CD4-positive, CD25-positive, alpha-beta regulatory T cell (primary cell): ENCODE data around the gene IL16. TPM values are rescaled to one million over a fixed set of nuclear protein-coding genes. Genes with fewer than 3 reads are reported as not detected.

Source experiments
- ATAC-seq, 2 donors: fragments of 150-1000 bp; cut with Tn5 transposase; one replicate each; pipeline ENCODE4 v1.10.0; 2021; ENCODE audit warnings: low read depth in 2 of 2, moderate number of reproducible peaks in 2 of 2, moderate library complexity in 1 of 2
- DNase-seq, 3 donors: peaks; one replicate each; pipeline versions ENCODE4 v3.0.0 to v3.0.0-alpha.2; 2012 to 2022; ENCODE audit warnings: mixed read lengths in 1 of 3
- H3K27ac ChIP-seq: one replicate; pipeline ENCODE4 v1.7.0; 2013; ENCODE audit warnings: mild to moderate bottlenecking, low read length; ENCODE audit not compliant: insufficient read depth, poor library complexity, severe bottlenecking
- H3K27me3 ChIP-seq: one replicate; pipeline ENCODE4 v1.7.0; 2013; ENCODE audit warnings: low read length; ENCODE audit not compliant: control insufficient read depth, insufficient read depth
- H3K36me3 ChIP-seq: one replicate; pipeline ENCODE4 v1.7.0; 2013; ENCODE audit warnings: mild to moderate bottlenecking, low read length, moderate library complexity; ENCODE audit not compliant: control insufficient read depth, insufficient read depth
- H3K4me1 ChIP-seq: 2 replicates; pipeline ENCODE4 v1.7.0; 2013; ENCODE audit warnings: mild to moderate bottlenecking, low read length; ENCODE audit not compliant: insufficient read depth, control insufficient read depth, poor library complexity, severe bottlenecking
- H3K4me3 ChIP-seq: one replicate; pipeline ENCODE4 v1.7.0; 2013; ENCODE audit warnings: low read depth, mild to moderate bottlenecking, low read length, moderate library complexity
- H3K9me3 ChIP-seq, 2 experiments: 1 replicate in 1 of 2; 2 replicates in 1 of 2; pipeline ENCODE4 v1.7.0; 2013; ENCODE audit warnings: low read length in 2 of 2, mild to moderate bottlenecking in 1 of 2, moderate library complexity in 1 of 2; ENCODE audit not compliant: control insufficient read depth in 2 of 2
- H3K27ac Mint-ChIP-seq, 3 donors: one replicate each; pipeline ENCODE4 v1.8.0; 2020 to 2022; ENCODE audit warnings: mild to moderate bottlenecking in 3 of 3, mixed read lengths in 3 of 3, moderate library complexity in 2 of 3
- H3K27me3 Mint-ChIP-seq: one replicate; pipeline ENCODE4 v1.8.0; 2022; ENCODE audit warnings: mild to moderate bottlenecking, mixed read lengths
- H3K36me3 Mint-ChIP-seq: one replicate; pipeline ENCODE4 v1.8.0; 2020; ENCODE audit warnings: mixed read lengths
- H3K4me1 Mint-ChIP-seq, 4 donors: one replicate each; pipeline ENCODE4 v1.8.0; 2020 to 2022; ENCODE audit warnings: mixed read lengths in 4 of 4, mild to moderate bottlenecking in 1 of 4
- H3K4me3 Mint-ChIP-seq, 4 donors: one replicate each; pipeline ENCODE4 v1.8.0; 2020 to 2022; ENCODE audit warnings: mild to moderate bottlenecking in 4 of 4, mixed read lengths in 4 of 4, moderate library complexity in 3 of 4
- H3K9me3 Mint-ChIP-seq, 7 donors: one replicate each; pipeline ENCODE4 v1.8.0; 2020 to 2022; ENCODE audit warnings: mixed read lengths in 7 of 7, mild to moderate bottlenecking in 3 of 7, moderate library complexity in 2 of 7
- polyA plus RNA-seq, 4 donors: library from polyadenylated mRNA; unstranded; fragments of 300-500 nt; fragmentation: Illumina TruSeq; gene quantifications; one replicate each; pipeline ENCODE4 v1.2.3, GENCODE V29; 2021
- total RNA-seq: library from RNA; stranded (reverse); gene quantifications from one replicate; pipeline ENCODE4 v1.2.3, GENCODE V29; 2022

Gene IL16
- total and polyA plus RNA-seq, 5 donors from 2014 or later: 141 to 317 (median 264) TPM

DNA sequence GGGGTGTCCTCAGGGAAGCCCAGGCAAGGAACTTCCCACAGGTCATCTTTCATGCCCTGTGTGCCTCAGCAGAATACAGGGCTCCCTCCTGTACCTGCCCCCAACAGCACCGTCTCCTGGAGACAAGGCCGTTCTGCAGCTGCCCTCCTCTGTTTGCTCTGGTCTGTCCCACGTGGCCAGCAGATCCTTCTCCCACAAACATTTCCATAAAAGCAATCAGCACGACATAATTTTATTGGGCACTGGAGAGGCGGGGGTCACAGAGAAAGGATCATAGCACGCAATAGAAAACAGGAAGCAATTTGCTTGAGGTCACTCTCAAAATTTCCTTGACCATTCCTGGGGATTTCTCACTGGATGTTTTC lies 97.8 kb downstream of the IL16 start:
- H3K27me3 ChIP-seq: no peaks in the 10 kb centered on the region
- no peaks in the 10 kb centered on the region for H3K9me3 ChIP-seq
- H3K36me3 ChIP-seq: peaks cover 8% of the 10 kb centered on the region
- peaks cover 74% of the 10 kb centered on the region for H3K4me1 ChIP-seq
- peak overlapping the region; percentile 97 for H3K4me3 ChIP-seq
- peaks cover 27% of the 10 kb centered on the region for H3K36me3 Mint-ChIP-seq
- H3K4me1 Mint-ChIP-seq: peaks cover 23 to 72% (median 61%) of the 10 kb centered on the region in 4 donors
- H3K27me3 Mint-ChIP-seq: no peaks in the 10 kb centered on the region
- ATAC-seq (no peak), DNase-seq (no peak)
- H3K27ac Mint-ChIP-seq: peak overlapping the region; percentile 98 to 100 (median 100)
- peaks cover 0 to 3% (median 0%) of the 10 kb centered on the region in 7 donors for H3K9me3 Mint-ChIP-seq
- H3K27ac ChIP-seq: peak overlapping the region; percentile 94
- H3K4me3 Mint-ChIP-seq: peak overlapping the region; percentile 99 to 100 (median 100)

DNA sequence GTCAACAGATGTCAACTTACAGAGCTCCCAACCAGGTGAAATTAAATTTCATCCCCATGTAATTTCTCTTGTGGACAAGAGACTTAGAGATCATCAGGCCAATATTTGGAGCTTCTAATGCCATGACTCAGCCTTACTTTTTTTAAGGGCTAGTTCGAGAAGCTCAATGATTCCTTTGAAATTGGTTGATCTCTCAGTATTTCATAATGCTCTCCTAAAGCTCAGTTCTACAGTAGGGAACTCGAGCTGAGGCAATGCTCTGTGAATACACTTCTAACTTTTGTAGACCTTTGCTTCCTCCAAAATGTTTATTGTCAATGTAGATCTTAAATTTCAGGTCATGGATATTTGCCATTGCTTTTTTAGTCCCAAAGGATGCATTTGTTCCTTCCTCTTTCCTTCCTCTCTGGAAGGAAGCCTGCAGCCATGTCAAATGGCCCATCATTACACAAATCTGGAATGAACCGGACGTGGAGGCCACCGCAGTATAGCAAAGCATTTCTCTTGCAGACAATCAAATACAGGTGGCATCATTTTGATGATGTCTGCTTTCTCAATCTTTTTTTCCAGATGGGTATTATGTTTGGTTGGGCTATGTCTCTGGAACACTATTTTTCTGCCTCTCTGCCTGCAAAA lies 98.9 kb downstream of the IL16 start:
- peaks cover 0 to 3% (median 0%) of the 10 kb centered on the region in 7 donors for H3K9me3 Mint-ChIP-seq
- DNase-seq (peak in 1 of 3 donors; percentile 57), ATAC-seq (no peak)
- Histone ChIP-seq H3K4me3 (peak overlapping the region; percentile 97), H3K27me3 (no peaks in the 10 kb centered on the region), H3K4me1 (peaks cover 69% of the 10 kb centered on the region), H3K9me3 (no peaks in the 10 kb centered on the region), H3K27ac (peak overlapping the region; percentile 94), H3K36me3 (peaks cover 19% of the 10 kb centered on the region)
- peak overlapping the region; percentile 98 to 100 (median 100) for H3K27ac Mint-ChIP-seq
- no peaks in the 10 kb centered on the region for H3K27me3 Mint-ChIP-seq
- peaks cover 23 to 63% (median 53%) of the 10 kb centered on the region in 4 donors for H3K4me1 Mint-ChIP-seq
- H3K4me3 Mint-ChIP-seq: peak overlapping the region; percentile 99 to 100 (median 100)
- H3K36me3 Mint-ChIP-seq: peaks cover 38% of the 10 kb centered on the region

DNA sequence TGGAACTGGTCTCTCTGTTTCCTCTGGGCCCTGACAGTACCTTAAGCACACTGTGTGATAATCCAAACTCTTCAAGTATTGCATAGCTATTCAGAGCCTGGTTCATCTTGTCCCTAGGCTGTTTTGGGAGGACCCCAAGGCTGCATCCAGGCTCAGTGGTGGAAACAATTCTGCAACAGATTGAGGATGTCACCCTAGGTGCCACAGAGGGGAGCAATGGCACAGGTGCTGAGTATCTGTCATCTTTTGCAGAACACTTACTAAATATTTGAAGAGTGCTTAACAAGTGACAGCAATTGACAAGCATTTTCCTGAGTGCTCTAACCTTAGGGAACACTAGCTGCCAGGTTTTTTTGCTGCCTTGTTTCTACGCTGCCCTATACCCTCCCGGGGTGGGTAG lies 99.5 kb downstream of the IL16 start:
- peak overlapping the region; percentile 97 for H3K4me3 ChIP-seq
- Mint-ChIP-seq H3K36me3 (peaks cover 44% of the 10 kb centered on the region), H3K4me1 (peaks cover 27 to 64% (median 55%) of the 10 kb centered on the region in 4 donors), H3K9me3 (peaks cover 0 to 3% (median 0%) of the 10 kb centered on the region in 7 donors), H3K27ac (peak overlapping the region; percentile 98 to 100 (median 100)), H3K4me3 (peak overlapping the region; percentile 99 to 100 (median 100)), H3K27me3 (no peaks in the 10 kb centered on the region)
- ATAC-seq (no peak), DNase-seq (peak in 1 of 3 donors; percentile 42)
- H3K9me3 ChIP-seq: no peaks in the 10 kb centered on the region
- no peaks in the 10 kb centered on the region for H3K27me3 ChIP-seq
- H3K27ac ChIP-seq: peak overlapping the region; percentile 94
- H3K4me1 ChIP-seq: peaks cover 69% of the 10 kb centered on the region
- peaks cover 25% of the 10 kb centered on the region for H3K36me3 ChIP-seq

DNA sequence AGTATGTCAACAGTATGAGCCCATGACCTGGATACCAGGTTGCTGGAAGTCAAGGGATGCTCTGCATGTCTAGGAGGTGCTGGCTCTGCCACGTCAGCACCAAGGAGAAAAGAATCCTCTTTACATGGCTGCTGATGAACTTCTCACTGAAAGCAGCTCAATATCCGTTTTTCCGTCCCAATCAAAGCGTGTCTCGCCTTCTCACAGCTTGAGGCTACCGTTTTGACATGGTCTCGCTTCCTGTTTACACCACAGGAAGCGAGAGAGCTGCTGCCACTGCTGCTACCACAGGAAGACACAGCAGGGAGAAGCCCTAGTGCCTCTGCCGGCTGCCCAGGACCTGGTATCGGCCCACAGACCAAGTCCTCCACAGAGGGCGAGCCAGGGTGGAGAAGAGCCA lies 100.0 kb downstream of the IL16 start:
- Mint-ChIP-seq H3K36me3 (peaks cover 49% of the 10 kb centered on the region), H3K4me1 (peaks cover 28 to 64% (median 54%) of the 10 kb centered on the region in 4 donors), H3K27ac (peak overlapping the region; percentile 98 to 100 (median 100)), H3K27me3 (no peaks in the 10 kb centered on the region), H3K4me3 (peak overlapping the region; percentile 99 to 100 (median 100)), H3K9me3 (peaks cover 0 to 3% (median 0%) of the 10 kb centered on the region in 7 donors)
- H3K27ac ChIP-seq: peak overlapping the region; percentile 94
- H3K27me3 ChIP-seq: no peaks in the 10 kb centered on the region
- peaks cover 29% of the 10 kb centered on the region for H3K36me3 ChIP-seq
- H3K4me3 ChIP-seq: peak overlapping the region; percentile 97
- H3K9me3 ChIP-seq: no peaks in the 10 kb centered on the region
- peaks cover 69% of the 10 kb centered on the region for H3K4me1 ChIP-seq
- DNase-seq (peak; percentile 62 to 96 (median 82)), ATAC-seq (peak; percentile 70 to 72)

DNA sequence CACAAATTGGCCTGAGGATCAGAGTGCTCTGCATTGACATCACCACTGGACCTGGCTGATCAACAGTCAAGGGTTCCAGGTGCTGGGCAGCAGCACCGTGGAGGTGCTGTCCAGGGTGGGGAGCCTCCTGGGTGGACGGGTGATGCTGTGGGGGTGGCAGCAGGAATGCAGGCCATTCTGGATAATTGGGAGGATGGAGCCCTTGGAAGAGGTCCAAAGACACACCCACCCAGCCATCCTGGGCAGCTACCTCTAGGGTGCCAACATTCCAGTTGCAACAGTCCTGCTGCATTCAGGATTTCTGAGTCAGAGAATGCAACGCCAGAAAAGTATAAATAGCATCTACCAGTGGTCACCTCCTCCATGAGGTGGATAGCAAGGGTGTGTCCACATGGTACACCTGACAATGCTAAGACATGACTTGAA lies 100.5 kb downstream of the IL16 start:
- Histone ChIP-seq H3K4me3 (peak overlapping the region; percentile 97), H3K9me3 (no peaks in the 10 kb centered on the region), H3K36me3 (peaks cover 34% of the 10 kb centered on the region), H3K27ac (peak overlapping the region; percentile 94), H3K4me1 (peaks cover 69% of the 10 kb centered on the region), H3K27me3 (no peaks in the 10 kb centered on the region)
- peaks cover 0 to 3% (median 0%) of the 10 kb centered on the region in 7 donors for H3K9me3 Mint-ChIP-seq
- DNase-seq (no peak), ATAC-seq (no peak)
- H3K27ac Mint-ChIP-seq: peak overlapping the region; percentile 98 to 100 (median 100)
- no peaks in the 10 kb centered on the region for H3K27me3 Mint-ChIP-seq
- H3K36me3 Mint-ChIP-seq: peaks cover 54% of the 10 kb centered on the region
- peak overlapping the region; percentile 99 to 100 (median 100) for H3K4me3 Mint-ChIP-seq
- peaks cover 28 to 64% (median 55%) of the 10 kb centered on the region in 4 donors for H3K4me1 Mint-ChIP-seq

DNA sequence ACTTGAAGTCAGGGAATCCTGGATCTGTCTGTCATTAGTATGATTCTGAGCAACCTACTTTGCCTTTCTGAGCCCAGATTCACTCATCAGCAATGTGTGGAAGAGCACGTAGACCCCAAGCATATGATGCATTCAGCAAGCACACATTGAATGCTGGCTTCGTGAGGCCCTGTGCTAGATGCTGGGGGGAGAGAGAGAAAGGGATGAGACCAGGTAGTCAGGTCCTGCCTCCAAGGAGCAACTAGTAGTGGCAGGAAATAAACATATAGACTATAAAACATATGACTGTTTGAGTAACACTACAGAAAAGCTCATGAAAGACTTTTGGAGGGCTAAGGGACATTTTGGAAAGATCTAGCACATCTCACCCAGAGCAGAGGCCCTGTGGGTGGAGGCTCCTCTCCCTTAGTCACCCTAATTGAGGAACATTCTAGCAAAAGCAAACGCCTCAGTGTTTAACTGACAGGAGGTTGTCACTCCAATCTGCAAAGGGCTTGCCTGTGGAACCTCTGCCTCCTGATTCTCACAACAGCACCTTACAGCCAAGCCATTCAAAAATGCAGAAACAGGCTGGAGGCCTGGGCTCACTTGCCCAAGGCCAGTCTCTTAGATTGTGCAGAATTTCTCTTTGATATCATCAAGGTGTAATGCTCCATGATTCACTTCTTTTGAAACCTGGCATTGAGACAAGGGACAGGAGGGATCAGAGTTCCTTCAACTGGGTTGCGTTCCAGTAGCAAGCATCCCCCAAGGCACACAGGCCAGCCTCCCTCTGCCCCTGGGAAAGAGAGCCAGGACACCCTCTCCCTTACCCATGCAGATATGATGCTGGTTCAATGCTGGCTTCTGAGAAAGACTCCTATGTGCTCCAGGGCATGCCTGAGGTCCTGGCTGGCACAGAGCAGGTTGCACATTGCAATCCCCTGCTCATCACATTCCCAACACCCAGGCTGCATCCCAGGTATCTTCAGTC lies 101.2 kb downstream of the IL16 start:
- peak in 1 of 3 donors; percentile 53 for DNase-seq
- peak overlapping the region; percentile 94 for H3K27ac ChIP-seq

DNA sequence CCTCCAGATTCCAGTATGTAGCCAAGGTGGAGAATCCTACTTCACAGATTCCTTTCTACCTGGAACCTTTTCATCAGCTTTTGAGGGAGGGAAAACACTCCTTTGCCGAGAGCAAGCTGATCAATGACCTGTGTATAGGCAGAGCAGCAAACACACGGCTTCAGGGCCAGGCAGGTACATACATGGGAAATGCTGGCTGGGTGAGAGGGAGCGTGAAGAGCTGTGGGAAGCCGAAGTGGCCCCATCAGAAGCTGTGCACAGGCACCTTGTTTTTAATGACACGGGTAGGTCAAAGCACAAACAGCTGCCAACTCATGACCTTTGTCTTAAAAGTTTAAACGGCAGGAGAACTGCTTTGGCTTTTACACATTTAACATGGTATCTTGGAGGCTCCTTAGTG lies 101.9 kb downstream of the IL16 start:
- Mint-ChIP-seq H3K27ac (peak overlapping the region; percentile 98 to 100 (median 100)), H3K4me3 (peak overlapping the region; percentile 99 to 100 (median 100)), H3K27me3 (no peaks in the 10 kb centered on the region), H3K4me1 (peaks cover 34 to 64% (median 58%) of the 10 kb centered on the region in 4 donors), H3K36me3 (peaks cover 68% of the 10 kb centered on the region), H3K9me3 (peaks cover 0 to 3% (median 0%) of the 10 kb centered on the region in 7 donors)
- peak overlapping the region; percentile 97 for H3K4me3 ChIP-seq
- H3K4me1 ChIP-seq: peaks cover 69% of the 10 kb centered on the region
- DNase-seq (no peak), ATAC-seq (no peak)
- peak overlapping the region; percentile 94 for H3K27ac ChIP-seq
- no peaks in the 10 kb centered on the region for H3K9me3 ChIP-seq
- H3K36me3 ChIP-seq: peaks cover 49% of the 10 kb centered on the region
- no peaks in the 10 kb centered on the region for H3K27me3 ChIP-seq

More for the DNA sequence above, 101.2 kb downstream of the IL16 start:
- Mint-ChIP-seq H3K36me3 (peaks cover 61% of the 10 kb centered on the region), H3K4me3 (peak overlapping the region; percentile 99 to 100 (median 100)), H3K4me1 (peaks cover 28 to 64% (median 55%) of the 10 kb centered on the region in 4 donors), H3K27me3 (no peaks in the 10 kb centered on the region), H3K27ac (peak overlapping the region; percentile 98 to 100 (median 100)), H3K9me3 (peaks cover 0 to 3% (median 0%) of the 10 kb centered on the region in 7 donors)
- Histone ChIP-seq H3K9me3 (no peaks in the 10 kb centered on the region), H3K4me1 (peaks cover 69% of the 10 kb centered on the region), H3K4me3 (peak overlapping the region; percentile 97), H3K27me3 (no peaks in the 10 kb centered on the region), H3K36me3 (peaks cover 42% of the 10 kb centered on the region)
- ATAC-seq: no peak
